HCT116 (cell line): Measurements from ENCODE around the gene ALK.

Source experiments
- EZH2 ChIP-seq: fragments of 200-600 bp; sonication (generic); IDR thresholded peaks from 2 replicates; pipeline ENCODE4 v1.6.1; 2017; ENCODE audit warnings: antibody characterized with exemption, mixed run types
- EZH2phosphoT487 ChIP-seq: fragments of 200-600 bp; IDR thresholded peaks from 2 replicates; pipeline ENCODE4 v1.6.1; 2018; ENCODE audit warnings: antibody characterized with exemption, borderline replicate concordance
- JUND ChIP-seq: IDR thresholded peaks from 2 replicates; pipeline ENCODE4 v1.6.1; 2012
- MAX ChIP-seq: IDR thresholded peaks from 2 replicates; pipeline ENCODE4 v1.6.1; 2012
- POLR2A ChIP-seq: IDR thresholded peaks from 2 replicates; pipeline ENCODE4 v1.7.0; 2011; ENCODE audit warnings: borderline replicate concordance; ENCODE audit not compliant: insufficient read depth, insufficient read length; ENCODE audit errors: extremely low read depth
- POLR2AphosphoS5 ChIP-seq: IDR thresholded peaks from 2 replicates; pipeline ENCODE4 v1.6.1; 2011; ENCODE audit warnings: mild to moderate bottlenecking, low read depth, low read length, moderate library complexity
- RAD21 ChIP-seq: IDR thresholded peaks from 2 replicates; pipeline ENCODE4 v1.6.1; 2012; ENCODE audit warnings: low read depth, mild to moderate bottlenecking
- SP1 ChIP-seq: IDR thresholded peaks from 2 replicates; pipeline ENCODE4 v1.6.1; 2012; ENCODE audit warnings: low read depth
- TF ChIP-seq, protein P1 (sequence below), 3 experiments: fragments of 200-600 bp in 1 of 3; sonication (generic) in 1 of 3; IDR thresholded peaks in 2 of 3; conservative IDR thresholded peaks in 1 of 3; 2 replicates each; pipeline ENCODE4 v1.5.1; 2012 to 2017; ENCODE audit warnings: low read depth in 2 of 3, low read length in 2 of 3, antibody characterized with exemption in 1 of 3, borderline replicate concordance in 1 of 3, control low read depth in 1 of 3, mild to moderate bottlenecking in 1 of 3, mixed read lengths in 1 of 3, mixed run types in 1 of 3, moderate library complexity in 1 of 3; ENCODE audit not compliant: insufficient read depth in 1 of 3

- TF ChIP-seq, protein P1, sequence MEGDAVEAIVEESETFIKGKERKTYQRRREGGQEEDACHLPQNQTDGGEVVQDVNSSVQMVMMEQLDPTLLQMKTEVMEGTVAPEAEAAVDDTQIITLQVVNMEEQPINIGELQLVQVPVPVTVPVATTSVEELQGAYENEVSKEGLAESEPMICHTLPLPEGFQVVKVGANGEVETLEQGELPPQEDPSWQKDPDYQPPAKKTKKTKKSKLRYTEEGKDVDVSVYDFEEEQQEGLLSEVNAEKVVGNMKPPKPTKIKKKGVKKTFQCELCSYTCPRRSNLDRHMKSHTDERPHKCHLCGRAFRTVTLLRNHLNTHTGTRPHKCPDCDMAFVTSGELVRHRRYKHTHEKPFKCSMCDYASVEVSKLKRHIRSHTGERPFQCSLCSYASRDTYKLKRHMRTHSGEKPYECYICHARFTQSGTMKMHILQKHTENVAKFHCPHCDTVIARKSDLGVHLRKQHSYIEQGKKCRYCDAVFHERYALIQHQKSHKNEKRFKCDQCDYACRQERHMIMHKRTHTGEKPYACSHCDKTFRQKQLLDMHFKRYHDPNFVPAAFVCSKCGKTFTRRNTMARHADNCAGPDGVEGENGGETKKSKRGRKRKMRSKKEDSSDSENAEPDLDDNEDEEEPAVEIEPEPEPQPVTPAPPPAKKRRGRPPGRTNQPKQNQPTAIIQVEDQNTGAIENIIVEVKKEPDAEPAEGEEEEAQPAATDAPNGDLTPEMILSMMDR (IDR thresholded peaks at IDR 0.05 in 2 of 3, conservative IDR thresholded peaks at IDR 0.05 in 1 of 3; ENCODE audit: borderline replicate concordance in 1 of 3, insufficient read depth in 1 of 3, low read depth in 2 of 3, low read length in 2 of 3) = no peak
- TF ChIP-seq SP1 (no peak), EZH2phosphoT487 (no peak), RAD21 (no peak), POLR2A (no peak), JUND (no peak), POLR2AphosphoS5 (no peak), MAX (no peak), EZH2 (no peak)
Measured at GRCh38 chr2:29481313-29481712, 440.1 kb downstream of the ALK start.
